Effector memory CD8-positive, alpha-beta T cell (primary cell): Measurements from ENCODE around the gene EVL.
"Not testable (repeated sequence)": the region's sequence is repeated elsewhere in the genome, so short reads cannot be mapped to it uniquely, and the experiment has no call there.

Experiments used
- ATAC-seq: fragments of 150-1000 bp; cut with Tn5 transposase; replicated peaks from 2 replicates; pipeline ENCODE4 v1.10.0; 2021; ENCODE audit warnings: mild to moderate bottlenecking, moderate library complexity
- DNase-seq, 3 experiments: peaks; one replicate each; pipeline ENCODE4 v3.0.0; 2021
- H3K27ac Mint-ChIP-seq, 2 donors: one replicate each; pipeline ENCODE4 v1.8.0; 2022; ENCODE audit warnings: mild to moderate bottlenecking in 2 of 2, mixed read lengths in 2 of 2, moderate library complexity in 2 of 2
- H3K27me3 Mint-ChIP-seq, 2 donors: one replicate each; pipeline ENCODE4 v1.8.0; 2022; ENCODE audit warnings: mixed read lengths in 2 of 2
- H3K36me3 Mint-ChIP-seq: one replicate; pipeline ENCODE4 v1.8.0; 2022; ENCODE audit warnings: mild to moderate bottlenecking, moderate library complexity, mixed read lengths; ENCODE audit not compliant: insufficient read depth
- H3K4me1 Mint-ChIP-seq, 2 donors: one replicate each; pipeline ENCODE4 v1.8.0; 2022; ENCODE audit warnings: low read depth in 2 of 2, mixed read lengths in 2 of 2
- H3K4me3 Mint-ChIP-seq, 2 donors: one replicate each; pipeline ENCODE4 v1.8.0; 2022; ENCODE audit warnings: mild to moderate bottlenecking in 2 of 2, mixed read lengths in 2 of 2, moderate library complexity in 2 of 2
- H3K9me3 Mint-ChIP-seq, 2 donors: one replicate each; pipeline ENCODE4 v1.8.0; 2022; ENCODE audit warnings: mixed read lengths in 2 of 2

EVL gene

DNA sequence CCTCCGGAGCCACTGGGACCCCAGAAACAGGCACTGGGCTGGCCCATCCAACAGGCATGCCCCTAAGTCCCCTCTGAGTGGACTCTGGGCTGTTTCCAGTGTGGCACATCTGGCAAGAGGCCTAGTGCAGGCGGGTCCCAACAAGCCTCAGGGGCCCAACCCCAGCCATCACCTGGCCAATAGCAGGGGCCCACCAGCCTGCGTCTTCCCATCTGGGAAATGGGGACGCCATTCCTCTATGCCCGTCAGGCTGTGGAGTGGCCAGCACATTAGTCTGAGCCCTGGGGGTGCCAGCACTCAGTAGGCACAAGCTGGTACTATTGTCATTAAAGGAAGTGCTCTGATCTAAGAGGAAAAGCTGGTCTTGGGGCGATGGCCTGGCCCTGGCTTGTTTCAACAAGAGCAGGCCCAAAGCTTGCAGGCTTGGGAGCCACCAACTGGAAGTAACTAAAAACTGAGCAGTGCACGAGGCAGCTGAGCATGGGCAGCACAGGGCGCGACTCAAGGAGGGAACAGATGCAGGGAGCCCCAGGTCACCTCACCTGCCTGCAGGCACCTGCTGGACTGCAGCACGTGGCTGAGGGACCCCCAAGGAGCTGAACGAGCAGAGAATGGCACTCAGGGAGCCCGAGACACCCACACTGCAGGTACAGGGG is 85.8 kb downstream of the EVL start:
- H3K4me3 Mint-ChIP-seq: no peak overlapping the region
- H3K4me1 Mint-ChIP-seq: peaks cover 3 to 18% of the 10 kb centered on the region in 2 donors
- H3K9me3 Mint-ChIP-seq: peaks cover 5 to 7% of the 10 kb centered on the region in 2 donors
- ATAC-seq (no peak), DNase-seq (no peak)
- peak overlapping the region in 1 of 2 donors; percentile 70 for H3K27ac Mint-ChIP-seq
- H3K36me3 Mint-ChIP-seq: peaks cover 31% of the 10 kb centered on the region
- H3K27me3 Mint-ChIP-seq: no peaks in the 10 kb centered on the region

GRCh38 chr14:100152091-100152490 is 86.9 kb downstream of the EVL start:
- peak overlapping the region in 1 of 2 donors; percentile 52 for H3K27ac Mint-ChIP-seq
- peaks cover 3 to 18% of the 10 kb centered on the region in 2 donors for H3K4me1 Mint-ChIP-seq
- no peak overlapping the region for H3K4me3 Mint-ChIP-seq
- no peak for DNase-seq
- H3K36me3 Mint-ChIP-seq: peaks cover 23% of the 10 kb centered on the region
- no peak for ATAC-seq
- peaks cover 5 to 7% of the 10 kb centered on the region in 2 donors for H3K9me3 Mint-ChIP-seq
- H3K27me3 Mint-ChIP-seq: peaks cover 0 to 6% of the 10 kb centered on the region in 2 donors

- Mint-ChIP-seq H3K27me3 (peaks cover 7 to 18% of the 10 kb centered on the region in 2 donors), H3K4me1 (peaks cover 3 to 7% of the 10 kb centered on the region in 2 donors), H3K27ac (no peak overlapping the region), H3K9me3 (peaks cover 5 to 7% of the 10 kb centered on the region in 2 donors), H3K4me3 (no peak overlapping the region), H3K36me3 (peaks cover 14% of the 10 kb centered on the region)
- ATAC-seq (no peak), DNase-seq (no peak)
These were observed 88.3 kb downstream of the EVL start for GRCh38 chr14:100153560-100153959.

DNA sequence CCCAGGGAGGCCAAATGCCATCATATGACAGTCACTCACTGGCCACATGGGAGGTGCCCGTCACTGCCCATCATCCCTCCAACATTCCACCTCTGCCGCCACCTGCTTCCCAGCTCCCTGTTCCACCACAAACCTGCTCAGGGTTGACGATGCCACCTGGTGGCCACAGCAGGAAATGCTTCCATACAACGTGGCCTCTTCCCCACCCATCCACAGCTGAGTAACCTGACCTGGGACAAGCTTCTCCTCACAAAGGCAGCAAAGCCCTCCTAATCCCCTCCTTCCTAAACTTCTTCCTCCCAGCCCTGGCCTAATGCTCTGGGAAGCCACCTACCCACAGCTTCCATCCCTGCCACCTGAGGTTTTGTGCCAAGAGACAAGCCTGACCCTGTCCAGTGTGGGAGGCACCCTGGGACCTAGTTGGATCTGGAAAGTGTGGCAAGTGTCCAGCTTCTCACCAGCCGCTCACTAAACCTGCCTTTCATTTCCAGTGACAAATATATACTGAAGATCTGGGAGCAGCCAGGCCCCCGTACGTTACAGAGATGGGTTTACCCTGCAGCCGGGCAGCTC is 89.9 kb downstream of the EVL start:
- Mint-ChIP-seq H3K4me1 (peaks cover 0 to 3% of the 10 kb centered on the region in 2 donors), H3K36me3 (peaks cover 9% of the 10 kb centered on the region), H3K27ac (peak overlapping the region in 1 of 2 donors; percentile 52), H3K4me3 (no peak overlapping the region), H3K9me3 (peaks cover 5 to 7% of the 10 kb centered on the region in 2 donors), H3K27me3 (peaks cover 7 to 23% of the 10 kb centered on the region in 2 donors)
- DNase-seq (no peak), ATAC-seq (no peak)

DNA sequence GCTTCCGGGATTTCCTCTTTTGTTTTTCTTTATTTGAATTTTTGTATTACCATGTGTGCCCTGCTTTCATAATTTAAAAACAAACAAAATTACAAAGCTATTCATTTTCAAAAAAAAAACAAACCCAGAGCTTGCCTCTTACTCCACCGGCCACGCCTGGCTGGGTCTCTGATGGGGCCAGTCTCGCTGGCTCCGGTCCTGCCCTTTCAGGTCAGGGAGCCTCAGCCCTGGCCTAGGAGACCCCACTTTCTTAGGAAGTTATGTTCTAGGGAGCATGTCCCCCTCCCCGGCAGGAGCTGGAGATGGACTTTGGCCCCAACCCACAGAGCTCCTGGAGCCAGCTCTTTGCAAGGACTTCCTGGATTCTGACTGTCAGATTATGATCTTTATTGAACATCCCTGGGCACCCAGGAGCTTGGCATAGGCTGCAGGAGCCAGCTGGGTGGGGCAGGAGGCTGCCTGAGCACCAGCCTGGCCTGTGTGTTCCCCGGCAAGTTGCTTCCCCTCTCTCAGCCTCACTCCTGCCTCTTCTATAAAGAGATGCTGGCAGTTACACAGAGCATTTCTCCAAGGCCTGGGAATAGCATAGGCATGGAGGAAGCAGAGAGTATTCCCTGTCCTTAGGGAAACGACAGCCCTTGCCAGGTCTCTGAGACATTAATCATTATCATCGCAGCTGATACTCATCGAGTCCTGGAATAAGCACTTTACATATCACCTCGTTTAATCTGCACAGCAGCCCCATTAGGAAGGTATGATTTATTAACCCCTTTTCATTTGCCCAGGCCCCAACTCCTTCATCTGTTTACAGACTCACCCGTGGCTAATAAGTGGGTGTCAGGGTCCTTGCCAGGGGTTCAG is 90.8 kb downstream of the EVL start:
- ATAC-seq (no peak), DNase-seq (no peak)
- H3K9me3 Mint-ChIP-seq: peaks cover 5 to 7% of the 10 kb centered on the region in 2 donors
- H3K4me1 Mint-ChIP-seq: peaks cover 0 to 2% of the 10 kb centered on the region in 2 donors
- H3K36me3 Mint-ChIP-seq: peaks cover 9% of the 10 kb centered on the region
- no peak overlapping the region for H3K4me3 Mint-ChIP-seq
- peaks cover 7 to 31% of the 10 kb centered on the region in 2 donors for H3K27me3 Mint-ChIP-seq
- H3K27ac Mint-ChIP-seq: no peak overlapping the region

- Mint-ChIP-seq H3K9me3 (peaks cover 5 to 7% of the 10 kb centered on the region in 2 donors), H3K4me1 (no peaks in the 10 kb centered on the region), H3K27ac (no peak overlapping the region), H3K27me3 (peaks cover 7 to 33% of the 10 kb centered on the region in 2 donors), H3K36me3 (peaks cover 7% of the 10 kb centered on the region), H3K4me3 (no peak overlapping the region)
- ATAC-seq (no peak), DNase-seq (no peak)
These were observed 91.6 kb downstream of the EVL start for GRCh38 chr14:100156776-100157175.

- DNase-seq, H3K9me3 Mint-ChIP-seq, H3K36me3 Mint-ChIP-seq, ATAC-seq, H3K4me1 Mint-ChIP-seq: not testable (repeated sequence)
- H3K27me3 Mint-ChIP-seq: peaks cover 7 to 33% of the 10 kb centered on the region in 2 donors
- peak overlapping the region; percentile 20 to 59 for H3K4me3 Mint-ChIP-seq
- peak overlapping the region in 1 of 2 donors; percentile 57 for H3K27ac Mint-ChIP-seq
These were observed 92.5 kb downstream of the EVL start for GRCh38 chr14:100157548-100158232.

DNA sequence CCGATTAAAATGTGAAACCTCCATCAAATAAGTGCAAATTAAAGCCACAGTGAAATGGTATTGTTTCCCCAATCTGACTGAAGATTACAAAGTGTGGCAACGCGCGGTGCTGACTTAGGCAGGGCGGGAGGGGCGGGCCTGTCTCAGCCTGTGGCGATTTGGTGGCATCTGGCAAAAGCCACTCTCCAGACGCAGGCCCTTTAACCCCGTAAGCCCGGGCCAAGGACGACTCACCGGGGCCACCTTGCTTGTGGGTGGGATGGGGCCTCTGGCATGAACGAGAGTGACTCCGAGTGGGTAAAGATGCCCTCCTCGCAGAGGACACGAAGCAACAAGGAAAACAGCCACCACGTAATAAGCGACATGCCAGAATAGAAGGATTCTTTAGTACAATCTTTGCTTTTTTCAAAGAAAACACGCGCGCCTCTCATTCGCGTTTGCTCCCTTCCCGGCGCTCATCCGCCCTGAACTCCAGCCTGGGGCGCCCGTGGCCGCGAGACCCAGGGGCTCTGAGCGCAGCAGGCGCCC is 93.4 kb downstream of the EVL start:
- DNase-seq (no peak), ATAC-seq (no peak)
- peaks cover 7 to 33% of the 10 kb centered on the region in 2 donors for H3K27me3 Mint-ChIP-seq
- H3K4me1 Mint-ChIP-seq: no peaks in the 10 kb centered on the region
- H3K4me3 Mint-ChIP-seq: peak overlapping the region; percentile 29 to 48
- peaks cover 5 to 7% of the 10 kb centered on the region in 2 donors for H3K9me3 Mint-ChIP-seq
- H3K36me3 Mint-ChIP-seq: peaks cover 5% of the 10 kb centered on the region
- no peak overlapping the region for H3K27ac Mint-ChIP-seq

- Mint-ChIP-seq H3K27ac (no peak within 1 kb of the TSS), H3K36me3 (peaks cover 2% of the 10 kb centered on the region)
- ATAC-seq: peak; percentile 79
These were observed 94.1 kb downstream of the EVL start, which contains the start of gene DEGS2 for GRCh38 chr14:100159094-100159864. TSS of gene DEGS2 (minus strand) at chr14:100159645. CDS start at chr14:100159587, 58 bp downstream.

DNA sequence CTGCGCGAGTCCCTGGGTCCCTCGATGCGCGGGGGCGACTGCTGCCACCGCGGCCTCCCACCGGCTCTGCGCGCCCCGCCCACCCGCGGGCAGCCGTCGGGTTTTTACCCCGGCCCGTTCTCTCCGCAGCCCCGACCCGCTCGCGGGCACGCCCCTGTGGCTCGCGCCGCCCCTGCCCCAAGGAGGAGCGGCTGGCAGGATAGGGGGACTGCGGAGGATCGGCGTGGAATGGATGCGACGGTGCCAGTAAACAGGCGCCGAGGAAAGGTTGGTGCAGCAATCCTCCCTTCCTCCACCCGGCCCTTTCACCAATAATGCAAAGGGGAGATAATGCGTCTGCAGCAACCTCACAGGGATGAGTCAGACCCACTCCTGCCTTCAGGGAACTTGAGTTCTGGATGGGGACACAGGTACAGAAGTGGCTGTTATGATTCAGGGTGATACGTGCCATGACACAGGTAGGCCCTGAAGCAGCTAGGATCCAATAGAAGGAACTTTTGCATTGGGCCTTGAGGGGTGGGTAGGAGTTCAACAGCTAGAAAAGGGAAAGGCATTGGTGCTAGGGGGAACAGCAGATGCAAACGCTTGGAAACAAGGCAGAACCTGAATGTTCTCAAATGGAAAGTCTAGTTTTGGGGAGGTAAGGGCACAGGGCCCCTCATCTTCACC is 94.8 kb downstream of the EVL start:
- DNase-seq: no peak
- H3K27ac Mint-ChIP-seq: no peak overlapping the region
- H3K9me3 Mint-ChIP-seq: peaks cover 3 to 4% of the 10 kb centered on the region in 2 donors
- peak overlapping the region in 1 of 2 donors; percentile 44 for H3K4me3 Mint-ChIP-seq
- H3K36me3 Mint-ChIP-seq: peaks cover 2% of the 10 kb centered on the region
- peaks cover 7 to 33% of the 10 kb centered on the region in 2 donors for H3K27me3 Mint-ChIP-seq
- peaks cover 0 to 2% of the 10 kb centered on the region in 2 donors for H3K4me1 Mint-ChIP-seq
- ATAC-seq: peak; percentile 34

More at GRCh38 chr14:100159094-100159864, 94.1 kb downstream of the EVL start, which contains the start of gene DEGS2:
- H3K4me3 Mint-ChIP-seq: peak within 1 kb of the TSS; percentile 41 to 48
- peaks cover 5 to 7% of the 10 kb centered on the region in 2 donors for H3K9me3 Mint-ChIP-seq
- no peaks in the 10 kb centered on the region for H3K4me1 Mint-ChIP-seq
- DNase-seq: no peak
- peaks cover 7 to 33% of the 10 kb centered on the region in 2 donors for H3K27me3 Mint-ChIP-seq

- peaks cover 2% of the 10 kb centered on the region for H3K36me3 Mint-ChIP-seq
- ATAC-seq (no peak), DNase-seq (no peak)
- no peaks in the 10 kb centered on the region for H3K9me3 Mint-ChIP-seq
- peaks cover 7 to 33% of the 10 kb centered on the region in 2 donors for H3K27me3 Mint-ChIP-seq
- H3K4me1 Mint-ChIP-seq: peaks cover 0 to 4% of the 10 kb centered on the region in 2 donors
- H3K4me3 Mint-ChIP-seq: no peak overlapping the region
- no peak overlapping the region for H3K27ac Mint-ChIP-seq
These were observed 95.3 kb downstream of the EVL start for GRCh38 chr14:100160534-100160916.

DNA sequence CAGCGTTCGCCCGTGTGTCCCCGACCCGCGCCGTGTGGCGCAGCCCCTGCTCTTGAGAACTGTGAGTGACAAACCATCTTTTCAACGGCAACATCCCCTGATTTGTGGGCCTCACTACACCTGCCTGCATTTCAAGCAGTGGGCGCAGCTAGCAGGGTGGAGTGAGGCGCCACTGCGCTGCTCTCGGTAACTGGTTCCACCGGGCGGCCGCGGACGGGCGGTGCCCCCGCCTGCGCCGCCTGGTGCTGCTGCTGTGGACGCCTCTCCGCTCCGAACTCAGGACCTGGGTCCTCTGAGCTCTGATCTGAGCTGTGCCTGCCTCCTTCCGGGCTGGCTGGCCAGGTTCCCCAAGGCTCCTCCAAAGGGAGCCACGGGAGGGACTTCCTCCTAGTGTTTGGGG is 100.2 kb downstream of the EVL start:
- DNase-seq: no peak
- peaks cover 0 to 8% of the 10 kb centered on the region in 2 donors for H3K27me3 Mint-ChIP-seq
- H3K27ac Mint-ChIP-seq: peak overlapping the region; percentile 20 to 70
- H3K4me3 Mint-ChIP-seq: peak overlapping the region; percentile 36 to 75
- peaks cover 2% of the 10 kb centered on the region for H3K36me3 Mint-ChIP-seq
- peak; percentile 53 for ATAC-seq
- H3K4me1 Mint-ChIP-seq: peaks cover 8 to 16% of the 10 kb centered on the region in 2 donors
- no peaks in the 10 kb centered on the region for H3K9me3 Mint-ChIP-seq
